HUES64 (cell line): ENCODE measurements around the gene CPLX1.

Experiments
- H3K27ac ChIP-seq: 2 replicates; pipeline ENCODE4 v1.7.0; 2013; ENCODE audit warnings: low read depth, low read length, inconsistent platforms
- H3K27me3 ChIP-seq: 2 replicates; pipeline ENCODE4 v1.6.1; 2013; ENCODE audit warnings: mild to moderate bottlenecking, low read length; ENCODE audit not compliant: insufficient read depth
- H3K36me3 ChIP-seq: 2 replicates; pipeline ENCODE4 v1.6.1; 2013; ENCODE audit warnings: mild to moderate bottlenecking, low read length; ENCODE audit not compliant: insufficient read depth
- H3K4me1 ChIP-seq: 2 replicates; pipeline ENCODE4 v1.6.1; 2013; ENCODE audit warnings: mild to moderate bottlenecking, low read length, moderate library complexity; ENCODE audit not compliant: insufficient read depth
- H3K4me3 ChIP-seq: 2 replicates; pipeline ENCODE4 v1.5.1; 2013; ENCODE audit warnings: mild to moderate bottlenecking, low read length, moderate library complexity
- H3K9ac ChIP-seq: 2 replicates; pipeline ENCODE4 v1.6.1; 2013; ENCODE audit warnings: mild to moderate bottlenecking, low read depth, low read length
- H3K9me3 ChIP-seq: 2 replicates; pipeline ENCODE4 v1.6.1; 2013; ENCODE audit warnings: low read depth, low read length; ENCODE audit not compliant: insufficient read depth
- WGBS: fragments of 150-250, 120-280 bp; methylation state at CpG from one replicate; pipeline ENCODE4 v1.1.7; 2013; ENCODE audit warnings: missing lambda C conversion rate; 5-methylcytosine and 5-hydroxymethylcytosine counted together

CPLX1 gene

DNA sequence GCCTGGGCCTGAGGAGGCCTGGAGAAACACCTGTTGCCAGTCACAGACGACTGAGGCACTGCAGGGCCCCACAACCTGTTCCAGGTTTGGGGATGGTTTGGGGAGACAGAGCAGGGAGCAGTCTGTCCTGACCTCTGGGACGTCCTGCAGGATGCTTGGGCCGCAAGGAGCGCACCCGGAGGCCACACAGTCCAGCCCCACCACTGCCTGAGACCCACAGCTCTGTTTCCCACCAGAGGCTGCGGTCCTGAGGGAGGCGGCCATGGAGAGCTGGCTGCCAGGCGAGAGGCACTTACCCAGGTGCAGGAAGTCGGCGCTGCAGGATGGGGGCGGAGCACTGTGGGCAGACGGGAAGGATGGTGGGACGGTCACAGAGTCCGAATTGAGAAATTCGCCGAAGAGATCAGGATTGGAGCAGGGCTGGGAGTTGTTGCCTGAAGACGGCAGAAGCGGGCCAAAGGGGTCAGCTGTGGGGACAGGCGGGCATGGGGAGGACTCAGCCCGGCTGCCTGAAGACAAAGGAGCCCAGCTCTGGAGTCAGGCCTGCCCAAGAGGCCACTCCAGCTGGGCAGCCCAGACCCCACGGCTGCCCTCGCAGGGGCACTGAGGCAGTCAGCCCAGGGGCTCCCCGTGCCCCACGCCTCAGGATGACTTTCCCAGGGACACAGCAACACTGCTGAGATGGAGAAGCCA is 40.3 kb upstream of the CPLX1 start:
- Histone ChIP-seq H3K4me1 (no peaks in the 10 kb centered on the region), H3K36me3 (peaks cover 52% of the 10 kb centered on the region), H3K27me3 (no peaks in the 10 kb centered on the region), H3K9me3 (no peaks in the 10 kb centered on the region), H3K4me3 (no peak overlapping the region), H3K9ac (no peak overlapping the region), H3K27ac (no peak overlapping the region)
- WGBS: 94% methylated on average over 24 of the region's 24 CpGs

DNA sequence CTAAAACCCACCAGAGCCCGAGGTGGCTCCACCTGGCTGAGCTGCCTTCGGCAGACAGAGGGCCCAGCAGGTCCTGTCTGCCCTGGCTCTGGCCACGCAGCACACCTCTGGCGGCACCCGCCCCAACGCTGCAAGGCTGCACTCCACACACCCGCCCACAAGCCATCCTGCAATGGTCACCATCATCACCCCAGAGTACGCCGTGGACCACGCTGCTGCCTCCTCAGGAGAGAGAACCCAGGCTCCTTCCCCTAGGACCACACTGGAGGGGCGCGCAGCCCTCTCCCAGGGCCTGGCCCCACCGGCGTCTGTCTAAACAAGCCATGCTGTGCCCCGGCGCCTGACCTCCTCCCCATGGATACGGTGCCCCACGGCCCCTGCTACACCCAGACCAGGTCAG is 39.6 kb upstream of the CPLX1 start:
- Histone ChIP-seq H3K36me3 (peaks cover 58% of the 10 kb centered on the region), H3K4me3 (no peak overlapping the region), H3K9me3 (no peaks in the 10 kb centered on the region), H3K27me3 (no peaks in the 10 kb centered on the region), H3K27ac (no peak overlapping the region), H3K4me1 (no peaks in the 10 kb centered on the region), H3K9ac (no peak overlapping the region)
- 90% methylated on average over 18 of the region's 18 CpGs for WGBS

DNA sequence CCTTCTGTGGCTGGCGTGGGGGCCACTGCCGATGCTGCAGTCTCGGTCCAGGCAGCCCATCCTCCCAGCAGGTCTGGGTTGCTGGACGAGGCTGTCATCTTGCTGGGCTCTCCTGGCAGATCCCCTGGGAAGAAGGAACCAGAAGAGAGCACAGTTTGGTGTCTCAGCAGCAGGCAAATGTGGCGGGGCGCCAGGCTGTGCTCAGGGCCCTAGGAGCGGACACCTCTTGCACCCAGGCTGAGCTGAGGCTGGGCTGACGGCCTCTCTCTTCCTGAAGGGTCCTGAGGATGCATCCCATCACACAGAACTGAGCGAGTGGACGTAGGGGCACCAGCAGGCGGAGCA is 39.2 kb upstream of the CPLX1 start:
- 95% methylated on average over 11 of the region's 11 CpGs for WGBS
- Histone ChIP-seq H3K4me1 (no peaks in the 10 kb centered on the region), H3K27me3 (no peaks in the 10 kb centered on the region), H3K27ac (no peak overlapping the region), H3K36me3 (peaks cover 53% of the 10 kb centered on the region), H3K9me3 (no peaks in the 10 kb centered on the region), H3K9ac (no peak overlapping the region), H3K4me3 (no peak overlapping the region)

DNA sequence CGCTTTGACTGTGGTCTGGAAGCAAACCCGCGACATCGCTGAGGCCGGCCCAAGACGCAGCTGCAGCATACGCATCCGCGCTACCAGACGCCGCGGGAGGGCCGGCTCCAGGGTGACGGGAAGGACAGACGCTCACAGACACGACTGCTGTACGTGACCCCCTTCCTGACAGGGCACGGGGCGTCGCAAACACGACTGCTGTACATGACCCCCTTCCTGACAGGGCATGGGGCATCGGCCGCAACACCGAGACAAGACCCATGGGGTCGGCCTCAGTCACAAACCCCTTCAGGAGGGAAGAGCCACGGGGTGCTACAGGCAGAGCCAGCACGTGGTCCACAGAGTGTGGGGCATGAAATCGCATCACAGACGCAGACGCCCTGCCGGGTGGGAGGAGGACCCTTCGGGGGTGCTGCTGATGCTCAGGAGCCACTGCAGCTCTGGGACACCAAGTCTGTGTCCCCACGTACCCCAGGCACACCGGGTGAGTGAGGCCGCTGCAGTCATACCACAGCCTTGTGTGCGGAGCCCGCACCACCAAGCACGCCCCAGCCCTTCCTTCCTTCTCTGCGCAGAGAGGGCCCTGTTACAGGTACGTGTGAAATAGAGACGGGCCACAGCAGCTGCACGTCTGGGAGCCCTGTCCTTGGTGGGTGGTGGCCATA is 38.7 kb upstream of the CPLX1 start:
- Histone ChIP-seq H3K27me3 (no peaks in the 10 kb centered on the region), H3K4me1 (no peaks in the 10 kb centered on the region), H3K9me3 (no peaks in the 10 kb centered on the region), H3K36me3 (peaks cover 51% of the 10 kb centered on the region), H3K9ac (no peak overlapping the region), H3K27ac (no peak overlapping the region), H3K4me3 (no peak overlapping the region)
- WGBS: 95% methylated on average over 42 of the region's 42 CpGs

DNA sequence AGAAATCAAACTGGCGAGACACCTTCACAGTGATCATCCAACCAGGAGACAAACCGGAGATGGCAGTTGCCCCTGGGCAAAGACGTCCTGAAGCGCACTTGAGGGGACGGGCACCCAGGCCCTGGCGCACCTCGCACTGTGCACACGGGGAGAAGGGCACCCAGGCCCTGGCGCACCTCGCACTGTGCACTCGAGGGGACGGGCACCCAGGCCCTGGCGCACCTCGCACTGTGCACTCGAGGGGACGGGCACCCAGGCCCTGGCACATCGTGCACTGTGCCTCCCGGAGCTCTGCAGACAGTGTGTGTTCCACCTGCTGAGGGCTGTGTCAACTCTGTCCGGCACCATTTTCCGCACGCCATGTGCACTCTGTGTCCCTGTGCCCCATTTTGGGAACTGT is 34.6 kb upstream of the CPLX1 start:
- 97% methylated on average over 21 of the region's 21 CpGs for WGBS
- H3K36me3 ChIP-seq: peaks cover 75% of the 10 kb centered on the region

DNA sequence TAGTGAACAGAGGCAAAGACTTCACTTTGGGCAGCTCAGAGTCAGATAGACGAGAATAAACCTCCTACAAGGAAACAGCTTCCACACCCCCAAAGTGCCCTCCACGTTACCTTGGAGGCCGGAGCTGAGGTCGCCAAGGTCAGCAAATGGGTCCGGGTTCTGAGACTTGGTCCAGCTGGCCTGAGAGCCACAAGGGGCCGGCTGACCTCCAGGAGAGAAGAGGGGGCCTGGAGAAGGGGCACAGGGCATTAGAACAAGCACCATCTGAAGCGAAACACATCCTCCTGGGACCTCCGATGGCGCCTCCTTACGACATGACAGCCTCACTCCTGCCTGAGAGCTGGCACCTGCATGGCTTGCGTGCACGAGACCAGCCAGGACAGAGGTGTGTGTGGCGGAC is 33.6 kb upstream of the CPLX1 start:
- H3K9ac ChIP-seq: no peak overlapping the region
- H3K36me3 ChIP-seq: peaks cover 67% of the 10 kb centered on the region
- WGBS: 95% methylated on average over 13 of the region's 13 CpGs
- H3K9me3 ChIP-seq: no peaks in the 10 kb centered on the region
- H3K4me3 ChIP-seq: no peak overlapping the region
- no peaks in the 10 kb centered on the region for H3K27me3 ChIP-seq
- no peaks in the 10 kb centered on the region for H3K4me1 ChIP-seq
- H3K27ac ChIP-seq: no peak overlapping the region

More for the DNA sequence above, 34.6 kb upstream of the CPLX1 start:
- Histone ChIP-seq H3K9me3 (no peaks in the 10 kb centered on the region), H3K4me1 (no peaks in the 10 kb centered on the region), H3K9ac (no peak overlapping the region), H3K27ac (no peak overlapping the region), H3K27me3 (no peaks in the 10 kb centered on the region), H3K4me3 (no peak overlapping the region)

DNA sequence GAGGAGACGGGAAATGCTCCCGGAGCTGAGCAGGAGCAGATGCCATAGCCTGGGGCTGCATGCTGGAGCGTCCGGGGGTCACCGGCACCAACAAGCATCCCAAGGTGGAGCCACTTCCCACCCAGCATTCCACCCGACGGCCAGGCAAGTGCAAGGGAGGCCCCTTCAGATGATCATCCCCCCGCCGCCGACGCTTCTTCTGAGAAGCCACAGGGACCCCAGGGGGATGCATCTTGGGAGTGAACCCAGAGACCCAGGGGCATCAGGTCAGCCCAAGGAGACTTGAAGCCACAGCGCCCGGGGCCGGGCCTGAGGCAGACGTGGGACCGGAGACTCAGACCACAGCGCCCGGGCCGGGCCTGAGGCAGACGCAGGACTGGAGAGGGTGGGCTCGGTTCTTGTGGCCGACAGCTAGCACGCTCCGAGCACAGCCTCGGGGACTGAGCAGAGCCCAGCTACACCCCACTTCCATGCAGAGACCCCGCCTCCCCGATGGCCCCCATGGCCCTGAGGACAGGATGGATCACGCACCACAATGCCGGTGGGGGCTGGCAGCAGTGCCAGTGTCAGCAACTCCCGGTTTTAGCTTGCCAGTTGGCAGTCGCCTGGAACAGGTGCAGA is 33.0 kb upstream of the CPLX1 start:
- peaks cover 61% of the 10 kb centered on the region for H3K36me3 ChIP-seq
- H3K9ac ChIP-seq: no peak overlapping the region
- no peaks in the 10 kb centered on the region for H3K9me3 ChIP-seq
- H3K4me1 ChIP-seq: no peaks in the 10 kb centered on the region
- no peaks in the 10 kb centered on the region for H3K27me3 ChIP-seq
- 95% methylated on average over 31 of the region's 31 CpGs for WGBS
- no peak overlapping the region for H3K27ac ChIP-seq
- no peak overlapping the region for H3K4me3 ChIP-seq

DNA sequence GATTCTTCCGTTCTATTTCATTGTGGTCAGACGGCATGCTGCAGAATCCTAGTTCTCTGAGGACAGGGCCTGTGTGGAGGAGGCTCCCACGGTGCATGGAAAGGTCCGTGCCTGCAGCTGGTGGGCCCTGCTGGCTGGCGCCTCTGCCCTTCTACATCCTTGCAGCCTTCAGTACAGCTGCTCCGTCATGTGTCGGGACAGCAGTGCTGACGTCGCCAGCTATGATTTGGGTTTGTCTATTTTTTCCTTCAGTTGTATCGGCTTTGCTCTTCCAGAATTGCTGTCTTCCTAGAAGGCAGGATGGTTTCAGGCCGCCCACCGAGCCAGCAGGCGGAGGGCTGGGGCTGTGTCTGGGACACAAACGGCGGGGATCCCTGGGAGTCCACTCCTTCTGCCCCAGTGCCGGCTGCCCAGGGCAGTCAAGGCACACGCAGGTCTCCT is 32.1 kb upstream of the CPLX1 start:
- Histone ChIP-seq H3K36me3 (peaks cover 53% of the 10 kb centered on the region), H3K9me3 (no peaks in the 10 kb centered on the region)
- 95% methylated on average over 17 of the region's 17 CpGs for WGBS

DNA sequence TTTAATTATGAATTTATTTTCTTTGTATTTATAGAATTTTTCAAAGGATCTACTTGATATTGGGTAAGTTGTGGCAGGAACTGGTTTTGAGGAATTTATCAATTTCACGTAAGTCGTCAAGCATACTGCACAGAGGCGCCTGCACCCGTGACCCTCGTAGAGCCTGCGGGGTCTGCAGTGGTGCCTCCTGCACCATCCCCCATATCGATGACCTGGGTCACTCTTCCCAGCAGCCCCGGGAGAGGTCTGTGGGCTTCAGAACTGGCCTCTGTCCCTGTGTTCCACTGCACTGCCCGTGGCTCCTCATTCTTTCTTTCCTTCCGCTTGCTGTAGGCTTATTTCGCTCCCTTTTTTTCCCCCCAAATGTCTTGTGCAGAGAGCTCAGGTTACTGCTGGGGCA is 31.5 kb upstream of the CPLX1 start:
- no peak overlapping the region for H3K4me3 ChIP-seq
- H3K27ac ChIP-seq: no peak overlapping the region
- no peaks in the 10 kb centered on the region for H3K4me1 ChIP-seq
- H3K9ac ChIP-seq: no peak overlapping the region
- no peaks in the 10 kb centered on the region for H3K9me3 ChIP-seq
- H3K36me3 ChIP-seq: peaks cover 47% of the 10 kb centered on the region
- H3K27me3 ChIP-seq: no peaks in the 10 kb centered on the region
- 92% methylated on average over 11 of the region's 11 CpGs for WGBS

More for the DNA sequence above, 32.1 kb upstream of the CPLX1 start:
- H3K4me1 ChIP-seq: no peaks in the 10 kb centered on the region
- H3K27me3 ChIP-seq: no peaks in the 10 kb centered on the region
- no peak overlapping the region for H3K9ac ChIP-seq
- H3K4me3 ChIP-seq: no peak overlapping the region
- H3K27ac ChIP-seq: no peak overlapping the region

DNA sequence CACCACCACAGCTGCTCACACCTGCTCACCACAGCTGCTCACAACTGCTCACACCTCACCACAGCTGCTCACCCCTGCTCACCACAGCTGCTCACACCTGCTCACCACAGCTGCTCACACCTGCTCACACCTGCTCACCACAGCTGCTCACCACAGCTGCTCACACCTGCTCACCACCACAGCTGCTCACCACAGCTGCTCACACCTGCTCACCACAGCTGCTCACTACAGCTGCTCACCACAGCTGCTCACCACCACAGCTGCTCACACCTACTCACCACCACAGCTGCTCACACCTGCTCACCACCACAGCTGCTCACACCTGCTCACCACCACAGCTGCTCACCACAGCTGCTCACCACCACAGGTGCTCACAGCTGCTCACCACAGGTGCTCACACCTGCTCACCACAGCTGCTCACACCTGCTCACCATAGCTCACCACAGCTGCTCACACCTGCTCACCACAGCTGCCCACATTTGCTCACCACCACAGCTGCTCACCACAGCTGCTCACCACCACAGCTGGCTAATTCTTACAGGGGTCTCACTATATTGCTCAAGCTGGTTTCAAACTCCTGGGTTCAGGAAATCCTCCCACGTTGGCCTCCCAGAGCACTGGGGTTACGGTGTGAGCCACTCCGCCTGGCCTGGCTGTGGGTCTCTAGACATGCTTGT is 30.4 kb upstream of the CPLX1 start:
- no peak overlapping the region for H3K27ac ChIP-seq
- H3K4me3 ChIP-seq: no peak overlapping the region
- H3K27me3 ChIP-seq: no peaks in the 10 kb centered on the region
- no peaks in the 10 kb centered on the region for H3K9me3 ChIP-seq
- 96% methylated on average over 3 of the region's 3 CpGs for WGBS
- peaks cover 39% of the 10 kb centered on the region for H3K36me3 ChIP-seq
- no peaks in the 10 kb centered on the region for H3K4me1 ChIP-seq
- H3K9ac ChIP-seq: no peak overlapping the region

DNA sequence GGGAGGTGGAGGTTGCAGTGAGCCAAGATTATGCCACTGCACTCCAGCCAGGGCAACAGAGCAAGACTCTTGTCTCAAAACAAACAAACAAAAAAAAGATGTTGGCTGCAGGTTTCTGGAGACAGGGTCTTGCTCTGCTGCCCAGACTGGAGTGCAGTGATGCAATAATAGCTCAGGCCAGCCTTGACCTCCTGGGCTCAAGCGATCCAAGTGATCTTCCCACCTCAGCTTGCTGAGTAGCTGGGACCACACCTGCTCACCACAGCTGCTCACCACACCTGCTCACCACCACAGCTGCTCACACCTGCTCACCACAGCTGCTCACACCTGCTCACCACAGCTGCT is 29.9 kb upstream of the CPLX1 start:
- H3K27me3 ChIP-seq: no peaks in the 10 kb centered on the region
- no peaks in the 10 kb centered on the region for H3K4me1 ChIP-seq
- no peaks in the 10 kb centered on the region for H3K9me3 ChIP-seq
- H3K27ac ChIP-seq: no peak overlapping the region
- no peak overlapping the region for H3K9ac ChIP-seq
- H3K4me3 ChIP-seq: no peak overlapping the region
- H3K36me3 ChIP-seq: peaks cover 40% of the 10 kb centered on the region
- 40% methylated on average over 1 of the region's 1 CpG for WGBS
